Rectal smooth muscle tissue (tissue), 1 donor: ENCODE results near the gene ITPRIPL2.

Experiments
- H3K27ac ChIP-seq: one replicate; pipeline ENCODE4 v1.7.0; 2013; ENCODE audit warnings: low read depth, low read length, inconsistent platforms
- H3K27me3 ChIP-seq: one replicate; pipeline ENCODE4 v1.7.0; 2013; ENCODE audit warnings: low read length; ENCODE audit not compliant: control insufficient read depth, insufficient read depth
- H3K36me3 ChIP-seq: one replicate; pipeline ENCODE4 v1.7.0; 2013; ENCODE audit warnings: low read length; ENCODE audit not compliant: control insufficient read depth, insufficient read depth
- H3K4me1 ChIP-seq: one replicate; pipeline ENCODE4 v1.7.0; 2013; ENCODE audit warnings: low read length; ENCODE audit not compliant: control insufficient read depth, insufficient read depth
- H3K4me3 ChIP-seq: one replicate; pipeline ENCODE4 v1.7.0; 2013; ENCODE audit warnings: low read length
- H3K9ac ChIP-seq: one replicate; pipeline ENCODE4 v1.7.0; 2013; ENCODE audit warnings: low read length

ITPRIPL2 gene

GRCh38 chr16:19102187-19102872 is 11.4 kb upstream of the ITPRIPL2 start:
- no peak overlapping the region for H3K27ac ChIP-seq
- peaks cover 2% of the 10 kb centered on the region for H3K27me3 ChIP-seq
- H3K36me3 ChIP-seq, result no peaks in the 10 kb centered on the region
- no peak overlapping the region for H3K4me3 ChIP-seq
- H3K9ac ChIP-seq, result no peak overlapping the region
- no peaks in the 10 kb centered on the region for H3K4me1 ChIP-seq

GRCh38 chr16:19104607-19105006 is 9.2 kb upstream of the ITPRIPL2 start:
- H3K9ac ChIP-seq, result no peak overlapping the region
- no peaks in the 10 kb centered on the region for H3K36me3 ChIP-seq
- H3K4me1 ChIP-seq, result no peaks in the 10 kb centered on the region
- peaks cover 2% of the 10 kb centered on the region for H3K27me3 ChIP-seq
- no peak overlapping the region for H3K27ac ChIP-seq
- no peak overlapping the region for H3K4me3 ChIP-seq

GRCh38 chr16:19105131-19105530 is 8.6 kb upstream of the ITPRIPL2 start:
- Histone ChIP-seq H3K36me3 (no peaks in the 10 kb centered on the region), H3K4me3 (no peak overlapping the region), H3K27ac (no peak overlapping the region), H3K9ac (no peak overlapping the region), H3K27me3 (peaks cover 2% of the 10 kb centered on the region), H3K4me1 (no peaks in the 10 kb centered on the region)

- Histone ChIP-seq H3K27ac (no peak overlapping the region), H3K4me1 (no peaks in the 10 kb centered on the region), H3K36me3 (no peaks in the 10 kb centered on the region), H3K4me3 (no peak overlapping the region), H3K9ac (no peak overlapping the region), H3K27me3 (peaks cover 2% of the 10 kb centered on the region)
Measured at GRCh38 chr16:19105891-19106624, 7.7 kb upstream of the ITPRIPL2 start.

- H3K4me3 ChIP-seq, result no peak overlapping the region
- no peaks in the 10 kb centered on the region for H3K4me1 ChIP-seq
- H3K27ac ChIP-seq, result no peak overlapping the region
- H3K36me3 ChIP-seq, result no peaks in the 10 kb centered on the region
- H3K9ac ChIP-seq, result no peak overlapping the region
- peaks cover 2% of the 10 kb centered on the region for H3K27me3 ChIP-seq
Measured at GRCh38 chr16:19106625-19107020, 7.1 kb upstream of the ITPRIPL2 start.

GRCh38 chr16:19108409-19109287 is 5.1 kb upstream of the ITPRIPL2 start:
- no peak overlapping the region for H3K27ac ChIP-seq
- no peaks in the 10 kb centered on the region for H3K36me3 ChIP-seq
- H3K27me3 ChIP-seq, result peaks cover 2% of the 10 kb centered on the region

GRCh38 chr16:19109288-19109664 is 4.5 kb upstream of the ITPRIPL2 start:
- Histone ChIP-seq H3K4me3 (no peak overlapping the region), H3K36me3 (no peaks in the 10 kb centered on the region), H3K27me3 (peaks cover 2% of the 10 kb centered on the region), H3K27ac (no peak overlapping the region), H3K9ac (no peak overlapping the region), H3K4me1 (no peaks in the 10 kb centered on the region)

More at GRCh38 chr16:19108409-19109287, 5.1 kb upstream of the ITPRIPL2 start:
- Histone ChIP-seq H3K4me1 (no peaks in the 10 kb centered on the region), H3K9ac (no peak overlapping the region), H3K4me3 (no peak overlapping the region)

GRCh38 chr16:19110537-19111360 is 3.0 kb upstream of the ITPRIPL2 start:
- Histone ChIP-seq H3K4me3 (no peak overlapping the region), H3K36me3 (no peaks in the 10 kb centered on the region), H3K9ac (no peak overlapping the region), H3K27ac (no peak overlapping the region), H3K4me1 (peaks cover 10% of the 10 kb centered on the region), H3K27me3 (peaks cover 2% of the 10 kb centered on the region)

GRCh38 chr16:19112099-19112407 is 1.7 kb upstream of the ITPRIPL2 start:
- H3K27me3 ChIP-seq, result no peaks in the 10 kb centered on the region
- no peaks in the 10 kb centered on the region for H3K36me3 ChIP-seq
- no peak overlapping the region for H3K4me3 ChIP-seq
- H3K4me1 ChIP-seq, result peaks cover 13% of the 10 kb centered on the region
- no peak overlapping the region for H3K9ac ChIP-seq
- H3K27ac ChIP-seq, result no peak overlapping the region

- Histone ChIP-seq H3K36me3 (no peaks in the 10 kb centered on the region), H3K27ac (peak overlapping the region; percentile 78), H3K4me3 (peak overlapping the region; percentile 65), H3K27me3 (no peaks in the 10 kb centered on the region), H3K4me1 (peaks cover 16% of the 10 kb centered on the region), H3K9ac (peak overlapping the region; percentile 63)
Measured at GRCh38 chr16:19114359-19115147, 789 bp downstream of the ITPRIPL2 start.

- Histone ChIP-seq H3K4me1 (peaks cover 16% of the 10 kb centered on the region), H3K4me3 (peak overlapping the region; percentile 65), H3K27ac (peak overlapping the region; percentile 78), H3K9ac (no peak overlapping the region), H3K27me3 (no peaks in the 10 kb centered on the region), H3K36me3 (no peaks in the 10 kb centered on the region)
Measured at GRCh38 chr16:19115148-19116021, 1.6 kb downstream of the ITPRIPL2 start.
